RWPE1 (cell line): ENCODE data around the gene PAWR.

ENCODE experiments used
- CTCF ChIA-PET: fragments of 350-600 bp; sonication (Branson Sonifier 250); formaldehyde crosslinking; extraction: SDS; loops from one replicate; lab custom pipeline; 2021; lab: Yijun Ruan, JAX
- POLR2A ChIA-PET: fragments of 400-600 bp; formaldehyde crosslinking; extraction: SDS; loops from one replicate; lab custom pipeline; 2020; ENCODE audit warnings: antibody characterized with exemption; ENCODE audit not compliant: low non-redundant PET; lab: Yijun Ruan, JAX
- DNase-seq: peaks from one replicate; pipeline ENCODE4 v3.0.0; 2012; ENCODE audit warnings: low spot score
- H3K27ac ChIP-seq: fragments of 450-650 bp; 2 replicates; pipeline ENCODE4 v1.5.1; 2017
- CTCF ChIP-seq: fragments of 450-650 bp; conservative IDR thresholded peaks from 2 replicates; pipeline ENCODE4 v1.5.1; 2017; ENCODE audit warnings: low read depth, mild to moderate bottlenecking

The PAWR gene

DNA sequence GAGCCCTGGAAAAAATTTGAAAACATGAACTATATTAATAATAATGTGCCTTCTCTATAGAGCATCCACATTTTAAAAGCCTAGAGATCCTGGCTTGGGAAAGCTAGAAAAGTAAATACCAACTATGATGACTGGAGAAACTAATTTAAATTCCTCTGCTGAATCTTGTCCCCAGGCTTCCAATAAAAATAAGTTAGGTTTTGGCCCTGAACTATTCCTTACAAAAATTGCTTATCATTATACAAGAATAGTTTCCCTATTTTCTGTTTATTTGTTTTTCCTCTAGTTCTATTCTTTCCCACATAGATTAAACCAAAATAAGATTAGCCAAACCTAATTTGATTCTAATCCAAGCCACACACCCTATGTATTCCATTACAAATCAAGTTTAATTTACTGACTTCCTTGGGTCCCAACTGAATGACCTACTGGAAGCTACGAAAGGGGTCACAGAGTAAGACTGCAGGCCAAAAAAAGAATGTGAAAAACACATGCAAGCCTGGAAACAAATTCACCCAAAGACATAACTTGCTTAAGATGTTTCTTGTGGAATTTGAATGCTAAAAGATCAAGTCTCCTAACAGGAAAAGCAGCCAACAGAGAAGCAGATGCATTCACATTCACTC, 133.0 kb downstream of the PAWR start:
- ChIA-PET CTCF (interaction anchor here (0.5 kb wide), 1 partner anchor 366 kb away, joined by 3 read pairs; no protein-coding TSS in a partner anchor), POLR2A (no interaction called here)
- no peak for DNase-seq
- no peak overlapping the region for H3K27ac ChIP-seq
- no peak for TF ChIP-seq CTCF

DNA sequence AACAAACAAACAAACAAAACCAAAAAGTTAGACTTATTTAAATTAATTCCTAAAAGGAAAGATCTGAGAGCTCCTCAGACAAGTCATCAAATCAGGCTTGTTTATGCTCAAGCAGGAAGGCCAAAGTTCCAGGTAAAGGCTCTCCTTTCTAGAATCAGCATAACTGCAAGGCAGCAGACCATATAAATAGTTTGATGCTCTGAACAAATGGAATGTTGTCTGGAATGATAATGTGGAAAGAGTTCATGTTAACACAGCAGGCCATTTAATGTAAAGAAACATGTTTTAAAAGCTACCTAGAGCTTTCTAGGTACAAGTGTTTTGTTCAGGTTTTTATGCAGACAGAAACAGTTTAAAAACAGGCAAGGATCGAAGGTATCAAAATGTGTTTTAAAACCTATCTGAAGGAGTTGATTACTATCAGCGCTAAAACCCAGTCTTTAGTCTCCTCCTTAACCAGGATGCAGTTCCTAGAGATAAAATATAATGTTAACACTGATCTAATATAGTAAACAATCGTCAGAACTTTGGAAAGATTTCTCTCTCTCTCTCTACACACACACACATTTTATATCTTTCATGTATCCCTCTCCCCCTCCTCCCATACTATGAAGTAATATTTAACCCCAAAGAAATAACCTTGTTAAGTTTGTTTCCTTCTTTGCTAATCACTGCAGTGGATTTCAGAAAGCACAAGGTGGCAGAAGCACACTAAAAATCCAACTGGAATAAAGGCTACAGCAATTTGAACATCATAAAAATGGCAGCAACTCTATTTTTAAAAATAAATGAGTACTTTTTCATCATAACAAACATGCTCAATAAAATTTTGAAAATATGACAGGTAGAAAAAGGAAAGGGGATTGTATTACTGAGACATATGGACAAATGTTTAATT, 135.5 kb downstream of the PAWR start:
- H3K27ac ChIP-seq = no peak overlapping the region
- CTCF ChIA-PET = interaction anchor here (0.8 kb wide), 1 partner anchor 183 kb away, joined by 3 read pairs; no protein-coding TSS in a partner anchor
- DNase-seq = no peak
- POLR2A ChIA-PET = interaction anchor here (0.9 kb wide), 1 partner anchor 134 kb away, joined by 3 read pairs; no protein-coding TSS in a partner anchor
- peak; percentile 69 for TF ChIP-seq CTCF

- no peak for DNase-seq
- no peak overlapping the region for H3K27ac ChIP-seq
- no peak for TF ChIP-seq CTCF
- ChIA-PET CTCF (interaction anchor here (0.6 kb wide), 1 partner anchor 134 kb away, joined by 3 read pairs; no protein-coding TSS in a partner anchor), POLR2A (no interaction called here)
Measured at GRCh38 chr12:79553863-79554574, 136.7 kb downstream of the PAWR start.

GRCh38 chr12:79552192-79552591, 138.6 kb downstream of the PAWR start:
- POLR2A ChIA-PET = no interaction called here
- no peak for DNase-seq
- TF ChIP-seq CTCF = no peak
- CTCF ChIA-PET = no interaction called here
- no peak overlapping the region for H3K27ac ChIP-seq

DNA sequence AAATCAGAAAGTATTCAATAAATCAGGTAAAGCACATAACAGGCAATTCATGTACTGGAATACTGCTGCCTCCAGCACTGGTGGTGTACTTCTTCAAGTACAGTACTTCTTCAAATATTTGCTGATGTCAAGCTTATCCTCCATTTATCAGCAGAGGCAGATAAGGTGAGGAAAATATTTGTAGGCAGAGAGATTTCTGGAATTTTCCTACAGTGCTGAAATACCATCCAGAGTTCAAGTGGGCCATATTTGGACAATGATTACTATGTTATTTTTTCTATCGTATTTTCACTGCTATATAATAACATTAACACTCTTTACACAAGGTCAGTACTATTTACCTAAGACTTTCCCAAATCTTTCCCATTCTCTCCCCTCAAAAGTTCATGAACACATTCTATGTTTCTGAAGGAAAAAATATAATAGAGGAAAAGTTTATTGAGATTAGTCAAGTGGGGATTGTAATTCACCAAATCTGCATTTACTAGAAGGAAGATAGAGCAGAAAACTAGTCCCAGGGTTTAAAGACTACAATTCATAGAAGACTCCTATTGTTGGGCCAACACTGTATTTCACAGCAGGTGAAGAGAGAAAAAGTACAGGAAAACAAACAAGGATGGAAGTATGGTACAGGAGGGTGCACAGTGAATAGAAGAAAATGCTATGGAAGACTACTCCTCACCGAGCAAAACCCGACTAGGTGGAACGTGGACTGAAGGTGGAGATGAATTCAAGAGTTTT, 141.1 kb downstream of the PAWR start:
- no peak overlapping the region; the same call in 1 of the 2 replicates for H3K27ac ChIP-seq
- no peak for DNase-seq
- no peak for TF ChIP-seq CTCF
- POLR2A ChIA-PET = no interaction called here
- CTCF ChIA-PET = no interaction called here
